PC-9 (cell line): Measurements from ENCODE around the gene PPL.

Experiments used
- CTCF ChIP-seq: fragments of 200-600 bp; sonication (generic); conservative IDR thresholded peaks from 2 replicates; pipeline ENCODE4 v1.6.1; 2017; ENCODE audit warnings: mixed run types, antibody characterized with exemption, mild to moderate bottlenecking, moderate library complexity
- EZH2 ChIP-seq: fragments of 200-600 bp; sonication (generic); IDR thresholded peaks from 2 replicates; pipeline ENCODE4 v1.8.0; 2017; ENCODE audit warnings: antibody characterized with exemption, low read depth

GRCh38 chr16:4917117-4917516 lies 19.8 kb downstream of the PPL start:
- TF ChIP-seq CTCF (no peak), EZH2 (no peak)
